Spleen (tissue), 11 donors: ENCODE data around the gene DES. TPM values are rescaled to one million over a fixed set of nuclear protein-coding genes. Genes with fewer than 3 reads are reported as not detected.

ENCODE experiments used
- DNase-seq: peaks from one replicate; pipeline ENCODE4 v3.0.0-alpha.2; 2020
- H3K27ac ChIP-seq, 8 donors: fragments of 200-600 bp; sonication (generic) in 7 of 8; 1 replicate in 4 of 8; 2 replicates in 4 of 8; pipeline versions ENCODE4 v1.5.0 to v1.8.0; 2016 to 2021; ENCODE audit warnings: inconsistent platforms in 4 of 8, mild to moderate bottlenecking in 4 of 8, moderate library complexity in 1 of 8
- H3K27me3 ChIP-seq, 7 donors: fragments of 200-600 bp; sonication (generic) in 6 of 7; replicated peaks in 1 of 7; 1 replicate in 4 of 7; 2 replicates in 3 of 7; pipeline versions ENCODE4 v1.5.0 to v1.8.0; 2016 to 2021; ENCODE audit warnings: inconsistent platforms in 3 of 7, mild to moderate bottlenecking in 1 of 7
- H3K36me3 ChIP-seq, 6 donors: fragments of 200-600 bp; sonication (generic) in 5 of 6; 1 replicate in 4 of 6; 2 replicates in 2 of 6; pipeline versions ENCODE4 v1.5.0 to v1.8.0; 2016 to 2021; ENCODE audit warnings: inconsistent platforms in 2 of 6
- H3K4me1 ChIP-seq, 6 donors: fragments of 200-600 bp; sonication (generic) in 5 of 6; 1 replicate in 3 of 6; 2 replicates in 3 of 6; pipeline versions ENCODE4 v1.5.0 to v1.8.0; 2016 to 2021; ENCODE audit warnings: inconsistent platforms in 3 of 6
- H3K4me3 ChIP-seq, 8 donors: fragments of 200-600 bp; sonication (generic) in 7 of 8; 1 replicate in 4 of 8; 2 replicates in 4 of 8; pipeline versions ENCODE4 v1.5.0 to v1.8.0; 2016 to 2021; ENCODE audit warnings: inconsistent platforms in 4 of 8, mild to moderate bottlenecking in 4 of 8, moderate library complexity in 2 of 8
- H3K9me3 ChIP-seq, 8 donors: fragments of 200-600 bp; sonication (generic) in 7 of 8; 1 replicate in 4 of 8; 2 replicates in 4 of 8; pipeline versions ENCODE4 v1.5.0 to v1.8.0; 2016 to 2021; ENCODE audit warnings: inconsistent platforms in 4 of 8
- POLR2A ChIP-seq, 3 donors: fragments of 450-650 bp; IDR thresholded peaks; one replicate each; pipeline ENCODE4 v1.5.1; 2017; ENCODE audit warnings: antibody characterized with exemption in 3 of 3, mild to moderate bottlenecking in 1 of 3
- POLR2AphosphoS5 ChIP-seq, 3 donors: sonication (generic); formaldehyde crosslinking; IDR thresholded peaks; one replicate each; pipeline ENCODE4 v1.5.1; 2017; ENCODE audit warnings: antibody characterized with exemption in 3 of 3
- WGBS, 5 donors: extraction: QIAGEN DNeasy Blood & Tissue Kit in 3 of 5; methylation state at CpG; one replicate each; pipeline versions ENCODE4 v1.1.5 to v1.1.7; 2013 to 2018; 5-methylcytosine and 5-hydroxymethylcytosine counted together
- intact Hi-C: fragments of 100-400 bp; cut with DNase I; formaldehyde crosslinking; loops from one replicate; pipeline ENCODE4 v1.15.0; 2023; ENCODE audit warnings: low total_unique reads
- polyA plus RNA-seq, 3 donors: library from polyadenylated mRNA; stranded (reverse); fragments of 200-250 nt; gene quantifications; one replicate each; pipeline ENCODE4 v1.2.1, GENCODE V29; 2013
- total RNA-seq, 7 donors: library from RNA; depleted of rRNA in 3 of 7; stranded (reverse); fragments of >200 nt in 3 of 7; fragmentation: NEBNext Ultra II Directional in 4 of 7; extraction: Animal tissue kit (Norgen Biotek cat#: 25700) in 4 of 7; gene quantifications; one replicate each; pipeline versions ENCODE4 v1.1.0 to v1.2.1, GENCODE V29; 2016 to 2021
- TF ChIP-seq, protein P1 (sequence below), 11 experiments: fragments of 200-600 bp in 7 of 11; fragments of 450-650 bp in 4 of 11; sonication (generic) in 4 of 11; IDR thresholded peaks in 8 of 11; conservative IDR thresholded peaks in 3 of 11; 1 replicate in 7 of 11; 2 replicates in 4 of 11; pipeline versions ENCODE4 v1.4.0 to v1.8.0; 2016 to 2021; ENCODE audit warnings: antibody characterized with exemption in 11 of 11, inconsistent platforms in 4 of 11, mild to moderate bottlenecking in 1 of 11
- donor health status: healthy with polysubstance abuse.
- donor health status: DM: no; HTN: no; CAD: no; lungs with moderate emphysema.
- donor health status: DM: no; HTN: no; CAD: no.
- donor health status: Bipolar disorder and iron deficiency.
- donor health status: healthy.
- donor health status: DM: no; HTN: no; CAD: no.
- donor health status: DM: yes; HTN: yes; CAD: no.

Gene DES
- total and polyA plus RNA-seq, 10 donors: 4.3 to 24.7 (median 11.7) TPM

DNA sequence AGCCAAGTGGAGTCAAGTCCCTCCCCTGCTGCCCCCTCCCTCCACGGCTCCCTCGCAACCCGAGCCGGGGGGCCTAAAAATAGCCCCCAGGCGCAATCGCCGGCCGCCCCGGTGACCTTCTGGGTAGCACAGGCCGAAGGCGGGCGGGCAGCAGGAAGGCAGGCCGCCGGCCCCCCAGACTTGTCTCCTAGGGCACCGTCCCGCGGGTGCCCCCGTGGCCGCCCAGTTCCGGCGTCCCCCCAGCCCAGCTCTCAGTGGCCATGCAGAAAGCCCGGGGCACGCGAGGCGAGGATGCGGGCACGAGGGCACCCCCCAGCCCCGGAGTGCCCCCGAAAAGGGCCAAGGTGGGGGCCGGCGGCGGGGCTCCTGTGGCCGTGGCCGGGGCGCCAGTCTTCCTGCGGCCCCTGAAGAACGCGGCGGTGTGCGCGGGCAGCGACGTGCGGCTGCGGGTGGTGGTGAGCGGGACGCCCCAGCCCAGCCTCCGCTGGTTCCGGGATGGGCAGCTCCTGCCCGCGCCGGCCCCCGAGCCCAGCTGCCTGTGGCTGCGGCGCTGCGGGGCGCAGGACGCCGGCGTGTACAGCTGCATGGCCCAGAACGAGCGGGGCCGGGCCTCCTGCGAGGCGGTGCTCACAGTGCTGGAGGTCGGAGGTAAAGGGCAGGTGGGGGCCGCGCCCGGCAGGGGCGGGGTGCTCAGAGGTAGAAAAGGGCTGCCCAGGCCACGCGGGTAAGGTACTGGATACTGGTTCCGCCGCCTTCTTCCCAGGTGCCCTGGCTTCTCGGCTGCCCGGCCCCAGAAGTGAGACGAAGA lies 16.7 kb downstream of the DES start, which contains the start of gene SPEG:
Gene SPEG, plus strand, starts transcription at position 126 of the 808 bp plus-strand sequence. Its CDS starts 135 bp downstream, at position 261.
- DNase-seq: peak; percentile 55
- peaks cover 2 to 64% (median 31%) of the 10 kb centered on the region in 7 donors for H3K27me3 ChIP-seq
- H3K36me3 ChIP-seq: no peaks in the 10 kb centered on the region
- peaks cover 5 to 15% (median 11%) of the 10 kb centered on the region in 6 donors for H3K4me1 ChIP-seq
- intact Hi-C loops: no loop called here
- no peak within 1 kb of the TSS for H3K27ac ChIP-seq
- H3K9me3 ChIP-seq: no peaks in the 10 kb centered on the region
- peak within 1 kb of the TSS in 5 of 8 donors; percentile 6 to 49 (median 10) for H3K4me3 ChIP-seq
- TF ChIP-seq, protein P1, sequence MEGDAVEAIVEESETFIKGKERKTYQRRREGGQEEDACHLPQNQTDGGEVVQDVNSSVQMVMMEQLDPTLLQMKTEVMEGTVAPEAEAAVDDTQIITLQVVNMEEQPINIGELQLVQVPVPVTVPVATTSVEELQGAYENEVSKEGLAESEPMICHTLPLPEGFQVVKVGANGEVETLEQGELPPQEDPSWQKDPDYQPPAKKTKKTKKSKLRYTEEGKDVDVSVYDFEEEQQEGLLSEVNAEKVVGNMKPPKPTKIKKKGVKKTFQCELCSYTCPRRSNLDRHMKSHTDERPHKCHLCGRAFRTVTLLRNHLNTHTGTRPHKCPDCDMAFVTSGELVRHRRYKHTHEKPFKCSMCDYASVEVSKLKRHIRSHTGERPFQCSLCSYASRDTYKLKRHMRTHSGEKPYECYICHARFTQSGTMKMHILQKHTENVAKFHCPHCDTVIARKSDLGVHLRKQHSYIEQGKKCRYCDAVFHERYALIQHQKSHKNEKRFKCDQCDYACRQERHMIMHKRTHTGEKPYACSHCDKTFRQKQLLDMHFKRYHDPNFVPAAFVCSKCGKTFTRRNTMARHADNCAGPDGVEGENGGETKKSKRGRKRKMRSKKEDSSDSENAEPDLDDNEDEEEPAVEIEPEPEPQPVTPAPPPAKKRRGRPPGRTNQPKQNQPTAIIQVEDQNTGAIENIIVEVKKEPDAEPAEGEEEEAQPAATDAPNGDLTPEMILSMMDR (IDR thresholded peaks at IDR 0.05 in 8 of 11, conservative IDR thresholded peaks at IDR 0.05 in 3 of 11): no peak
- TF ChIP-seq POLR2A (IDR thresholded peaks at IDR 0.05): no peak
- TF ChIP-seq POLR2AphosphoS5 (IDR thresholded peaks at IDR 0.05): no peak
- 9 to 22% (median 13%) methylated on average over 31 to 77 of the region's 77 CpGs for WGBS, 5 donors

DNA sequence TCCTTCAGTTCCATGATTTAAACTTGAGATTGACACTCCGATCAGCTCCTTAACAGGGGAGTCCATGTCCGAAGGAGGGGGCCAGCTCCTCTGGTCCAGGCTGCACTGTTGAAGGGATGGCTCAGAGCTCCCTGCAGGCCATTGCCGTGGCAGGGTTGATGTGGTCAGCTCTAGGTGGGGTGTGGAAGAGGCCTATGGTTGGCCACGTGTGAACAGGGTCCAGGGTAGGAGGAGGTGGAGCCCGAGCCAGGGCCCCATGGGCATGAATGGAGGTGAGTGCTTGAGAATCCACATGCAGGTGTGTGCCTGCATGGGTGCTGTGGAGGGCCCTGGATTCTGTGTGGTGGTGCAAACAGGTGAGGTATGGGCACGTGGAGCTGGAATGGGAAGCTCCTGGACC lies 17.5 kb downstream of the DES start:
- 80 to 91% (median 86%) methylated on average over 6 of the region's 6 CpGs for WGBS, 5 donors
- no peak overlapping the region for H3K27ac ChIP-seq
- H3K4me1 ChIP-seq: peaks cover 5 to 15% (median 11%) of the 10 kb centered on the region in 6 donors
- no peaks in the 10 kb centered on the region for H3K36me3 ChIP-seq
- H3K27me3 ChIP-seq: peaks cover 2 to 72% (median 33%) of the 10 kb centered on the region in 7 donors
- no peak for DNase-seq
- no peaks in the 10 kb centered on the region for H3K9me3 ChIP-seq
- intact Hi-C loops: no loop called here
- no peak for TF ChIP-seq POLR2AphosphoS5 (IDR thresholded peaks at IDR 0.05)
- H3K4me3 ChIP-seq: no peak overlapping the region

DNA sequence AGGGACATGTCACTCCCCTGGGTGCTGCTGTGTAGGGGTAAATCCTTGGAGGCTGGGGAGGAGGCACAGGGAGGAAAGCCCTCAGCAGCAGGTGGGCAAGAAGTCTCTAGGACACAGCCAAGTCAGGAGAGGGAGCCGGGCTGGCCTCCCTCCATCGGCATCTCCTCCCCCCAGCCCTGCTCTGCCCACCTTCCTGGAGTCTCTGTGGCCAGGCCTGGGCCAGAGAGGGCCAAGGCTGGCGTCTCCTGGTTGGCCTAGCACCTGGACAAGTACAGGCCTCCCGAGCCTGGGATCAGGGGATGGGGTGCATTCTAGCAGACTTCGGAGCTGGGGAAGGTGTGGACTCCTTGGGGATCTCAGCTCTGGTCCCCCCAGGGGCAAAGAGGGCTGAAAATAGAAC lies 18.3 kb downstream of the DES start:
- Histone ChIP-seq H3K36me3 (no peaks in the 10 kb centered on the region), H3K27ac (no peak overlapping the region), H3K9me3 (no peaks in the 10 kb centered on the region), H3K4me1 (peaks cover 5 to 21% (median 14%) of the 10 kb centered on the region in 6 donors), H3K4me3 (no peak overlapping the region), H3K27me3 (peaks cover 2 to 80% (median 41%) of the 10 kb centered on the region in 7 donors)
- 80 to 98% (median 89%) methylated on average over 5 of the region's 5 CpGs for WGBS, 5 donors
- TF ChIP-seq, protein P1 (IDR thresholded peaks at IDR 0.05 in 8 of 11, conservative IDR thresholded peaks at IDR 0.05 in 3 of 11): no peak
- TF ChIP-seq POLR2AphosphoS5 (IDR thresholded peaks at IDR 0.05) (no peak), POLR2A (IDR thresholded peaks at IDR 0.05) (no peak)
- DNase-seq: no peak
- intact Hi-C loops: no loop called here

DNA sequence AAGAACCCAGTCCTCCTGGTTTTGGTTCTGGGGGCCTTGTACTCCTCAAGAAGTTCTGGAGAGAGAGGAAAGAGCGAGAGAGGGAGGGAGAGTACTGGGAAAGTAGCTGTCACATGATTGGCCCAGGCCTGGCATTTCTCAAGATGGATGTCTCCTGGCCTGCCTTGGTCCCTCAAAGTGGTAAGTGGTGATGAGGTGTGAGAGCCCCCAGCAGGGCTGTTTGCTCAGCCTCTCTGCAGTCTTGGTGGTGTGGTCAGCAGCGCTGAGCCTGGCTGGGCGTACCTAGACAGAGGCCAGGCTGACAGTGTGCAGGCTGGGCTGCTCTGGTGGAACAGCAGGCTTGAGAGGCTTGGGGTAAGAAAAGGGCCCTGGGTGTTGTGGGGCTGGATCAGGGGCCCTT lies 19.0 kb downstream of the DES start:
- H3K27ac ChIP-seq: no peak overlapping the region
- no peak overlapping the region for H3K4me3 ChIP-seq
- peaks cover 2 to 86% (median 47%) of the 10 kb centered on the region in 7 donors for H3K27me3 ChIP-seq
- H3K4me1 ChIP-seq: peaks cover 5 to 26% (median 17%) of the 10 kb centered on the region in 6 donors
- TF ChIP-seq POLR2AphosphoS5 (IDR thresholded peaks at IDR 0.05) (no peak), POLR2A (IDR thresholded peaks at IDR 0.05) (no peak)
- TF ChIP-seq, protein P1 (IDR thresholded peaks at IDR 0.05 in 8 of 11, conservative IDR thresholded peaks at IDR 0.05 in 3 of 11): no peak
- no peaks in the 10 kb centered on the region for H3K36me3 ChIP-seq
- DNase-seq: peak; percentile 67
- WGBS, 5 donors: 83 to 87% (median 84%) methylated on average over 1 to 3 of the region's 3 CpGs
- H3K9me3 ChIP-seq: no peaks in the 10 kb centered on the region
- intact Hi-C loops: no loop called here
